Skeletal muscle tissue (tissue), 4 donors: ENCODE data around the gene TMCC1. TPM values are rescaled to one million over a fixed set of nuclear protein-coding genes. Genes with fewer than 3 reads are reported as not detected.

ENCODE experiments used
- H3K27ac ChIP-seq: one replicate; pipeline ENCODE4 v1.7.0; 2013; ENCODE audit warnings: mild to moderate bottlenecking, low read depth, low read length, inconsistent platforms
- H3K27me3 ChIP-seq, 3 donors: one replicate each; pipeline ENCODE4 v1.7.0; 2013; ENCODE audit warnings: low read length in 3 of 3; ENCODE audit not compliant: control insufficient read depth in 3 of 3, insufficient read depth in 3 of 3
- H3K36me3 ChIP-seq, 3 donors: one replicate each; pipeline ENCODE4 v1.7.0; 2013; ENCODE audit warnings: low read length in 3 of 3; ENCODE audit not compliant: control insufficient read depth in 3 of 3, insufficient read depth in 3 of 3
- H3K4me1 ChIP-seq, 3 donors: one replicate each; pipeline ENCODE4 v1.7.0; 2013; ENCODE audit warnings: low read length in 3 of 3, mild to moderate bottlenecking in 3 of 3; ENCODE audit not compliant: control insufficient read depth in 3 of 3, insufficient read depth in 3 of 3
- H3K4me3 ChIP-seq, 3 donors: one replicate each; pipeline ENCODE4 v1.7.0; 2013; ENCODE audit warnings: low read length in 3 of 3
- H3K9ac ChIP-seq, 3 donors: one replicate each; pipeline ENCODE4 v1.7.0; 2013; ENCODE audit warnings: low read length in 3 of 3, mild to moderate bottlenecking in 3 of 3, moderate library complexity in 2 of 3, low read depth in 1 of 3
- H3K9me3 ChIP-seq, 3 donors: one replicate each; pipeline ENCODE4 v1.7.0; 2013; ENCODE audit warnings: low read length in 3 of 3; ENCODE audit not compliant: control insufficient read depth in 3 of 3
- total RNA-seq: library from RNA; depleted of rRNA; stranded (reverse); fragments of >200 nt; gene quantifications from one replicate; pipeline ENCODE4 v1.2.3, GENCODE V29; 2014
- donor health status: Osteomylitis.

Gene TMCC1
- total RNA-seq = 65.8 TPM

GRCh38 chr3:129893581-129894070, at the start of gene TMCC1:
Gene TMCC1, minus strand, starts transcription at chr3:129893711.
- peak within 1 kb of the TSS; percentile 97 to 99 (median 99) for H3K9ac ChIP-seq
- no peaks in the 10 kb centered on the region for H3K9me3 ChIP-seq
- H3K27ac ChIP-seq = peak within 1 kb of the TSS; percentile 96
- H3K4me1 ChIP-seq = peaks cover 32 to 41% (median 33%) of the 10 kb centered on the region in 3 donors
- H3K27me3 ChIP-seq = no peaks in the 10 kb centered on the region
- peak within 1 kb of the TSS; percentile 91 to 93 (median 92) for H3K4me3 ChIP-seq
- no peaks in the 10 kb centered on the region for H3K36me3 ChIP-seq

- Histone ChIP-seq H3K36me3 (no peaks in the 10 kb centered on the region), H3K9me3 (peaks cover 0 to 7% (median 4%) of the 10 kb centered on the region in 3 donors), H3K4me3 (no peak overlapping the region), H3K27me3 (peaks cover 0 to 4% (median 3%) of the 10 kb centered on the region in 3 donors), H3K9ac (no peak overlapping the region), H3K4me1 (no peaks in the 10 kb centered on the region), H3K27ac (no peak overlapping the region)
These were observed 49.5 kb upstream of the TMCC1 start for GRCh38 chr3:129943020-129943419.

GRCh38 chr3:129942296-129942695, 48.8 kb upstream of the TMCC1 start:
- Histone ChIP-seq H3K27me3 (peaks cover 0 to 4% (median 3%) of the 10 kb centered on the region in 3 donors), H3K9ac (no peak overlapping the region), H3K36me3 (no peaks in the 10 kb centered on the region), H3K4me1 (no peaks in the 10 kb centered on the region), H3K27ac (no peak overlapping the region), H3K9me3 (peaks cover 0 to 5% (median 4%) of the 10 kb centered on the region in 3 donors), H3K4me3 (no peak overlapping the region)

- Histone ChIP-seq H3K27me3 (peaks cover 0 to 4% (median 3%) of the 10 kb centered on the region in 3 donors), H3K9ac (no peak overlapping the region), H3K36me3 (no peaks in the 10 kb centered on the region), H3K4me1 (peaks cover 0 to 4% (median 0%) of the 10 kb centered on the region in 3 donors), H3K9me3 (no peaks in the 10 kb centered on the region), H3K4me3 (no peak overlapping the region), H3K27ac (no peak overlapping the region)
These were observed 46.6 kb upstream of the TMCC1 start for GRCh38 chr3:129940086-129940485.

DNA sequence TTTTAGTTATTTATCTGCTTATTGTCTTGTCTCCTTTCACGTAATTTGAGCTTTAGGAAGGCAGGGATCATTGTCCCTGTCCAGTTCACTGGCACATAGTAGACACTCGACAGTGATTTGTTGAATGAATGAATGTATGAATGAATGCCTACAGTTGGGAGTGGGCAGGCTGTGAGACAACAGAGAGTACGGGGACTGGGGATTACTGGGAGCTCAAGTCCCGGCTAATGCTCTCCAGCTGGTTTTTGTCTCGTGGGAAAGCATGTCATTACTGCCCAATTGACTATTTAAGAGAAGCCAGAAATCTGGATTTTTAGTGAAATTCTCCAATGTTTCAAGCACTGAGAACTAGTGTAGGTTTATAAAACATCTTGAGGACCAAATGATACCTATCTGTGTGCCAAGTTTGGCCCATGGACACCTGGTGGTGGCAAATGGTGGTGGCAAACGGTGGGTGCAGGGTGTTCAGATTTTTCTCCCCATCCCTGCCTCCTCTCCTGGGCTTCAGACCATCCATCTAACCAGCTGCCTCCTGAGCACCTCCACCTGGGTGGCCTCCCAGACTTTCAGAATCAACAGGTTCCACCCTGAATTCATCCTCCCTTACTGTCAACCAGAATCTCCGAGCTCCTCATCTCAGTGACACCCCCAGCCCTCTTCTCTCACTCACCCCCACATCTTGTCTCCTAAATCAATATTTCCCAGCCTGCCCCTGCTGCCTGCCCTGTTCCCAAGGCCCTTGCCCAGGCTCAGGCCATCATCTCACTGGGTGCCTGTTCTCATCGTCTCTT, 44.8 kb upstream of the TMCC1 start:
- Histone ChIP-seq H3K9me3 (no peaks in the 10 kb centered on the region), H3K36me3 (no peaks in the 10 kb centered on the region), H3K9ac (no peak overlapping the region), H3K27me3 (peaks cover 0 to 3% (median 0%) of the 10 kb centered on the region in 3 donors), H3K4me3 (no peak overlapping the region), H3K4me1 (peaks cover 0 to 4% (median 2%) of the 10 kb centered on the region in 3 donors), H3K27ac (no peak overlapping the region)

GRCh38 chr3:129937717-129938116, 44.2 kb upstream of the TMCC1 start:
- peaks cover 0 to 4% (median 0%) of the 10 kb centered on the region in 3 donors for H3K27me3 ChIP-seq
- H3K36me3 ChIP-seq = no peaks in the 10 kb centered on the region
- H3K4me3 ChIP-seq = no peak overlapping the region
- no peak overlapping the region for H3K9ac ChIP-seq
- H3K9me3 ChIP-seq = no peaks in the 10 kb centered on the region
- H3K27ac ChIP-seq = no peak overlapping the region
- peaks cover 0 to 4% (median 2%) of the 10 kb centered on the region in 3 donors for H3K4me1 ChIP-seq

- Histone ChIP-seq H3K9ac (peak overlapping the region; percentile 0 to 51 (median 20)), H3K36me3 (no peaks in the 10 kb centered on the region), H3K27ac (peak overlapping the region; percentile 44), H3K9me3 (no peaks in the 10 kb centered on the region), H3K4me3 (peak overlapping the region; percentile 57 to 73 (median 72)), H3K4me1 (peaks cover 0 to 4% (median 2%) of the 10 kb centered on the region in 3 donors), H3K27me3 (peaks cover 0 to 4% (median 0%) of the 10 kb centered on the region in 3 donors)
These were observed 43.2 kb upstream of the TMCC1 start for GRCh38 chr3:129936757-129937156.

- Histone ChIP-seq H3K4me1 (peaks cover 0 to 4% (median 2%) of the 10 kb centered on the region in 3 donors), H3K27ac (no peak overlapping the region), H3K9me3 (peaks cover 0 to 3% (median 0%) of the 10 kb centered on the region in 3 donors), H3K4me3 (peak overlapping the region; percentile 35 to 73 (median 57)), H3K9ac (peak overlapping the region; percentile 35 to 55 (median 42)), H3K36me3 (no peaks in the 10 kb centered on the region), H3K27me3 (peaks cover 0 to 4% (median 0%) of the 10 kb centered on the region in 3 donors)
These were observed 41.0 kb upstream of the TMCC1 start for GRCh38 chr3:129934234-129935123.

GRCh38 chr3:129933471-129933870, 40.0 kb upstream of the TMCC1 start:
- H3K4me1 ChIP-seq = peaks cover 0 to 4% (median 2%) of the 10 kb centered on the region in 3 donors
- H3K4me3 ChIP-seq = no peak overlapping the region
- peaks cover 0 to 4% (median 0%) of the 10 kb centered on the region in 3 donors for H3K27me3 ChIP-seq
- no peaks in the 10 kb centered on the region for H3K36me3 ChIP-seq
- no peak overlapping the region for H3K9ac ChIP-seq
- no peak overlapping the region for H3K27ac ChIP-seq
- H3K9me3 ChIP-seq = peaks cover 0 to 6% (median 0%) of the 10 kb centered on the region in 3 donors
